Measurements from ENCODE around the gene RAD9B. TPM values are rescaled to one million over a fixed set of nuclear protein-coding genes. Genes with fewer than 3 reads are reported as not detected.

RAD9B gene
- total and polyA plus RNA-seq, 2 of the 13 experiments (the other 11 are each of a cell fraction or from before 2014, with no cell fraction given) = 0.05 to 0.38 TPM

DNA sequence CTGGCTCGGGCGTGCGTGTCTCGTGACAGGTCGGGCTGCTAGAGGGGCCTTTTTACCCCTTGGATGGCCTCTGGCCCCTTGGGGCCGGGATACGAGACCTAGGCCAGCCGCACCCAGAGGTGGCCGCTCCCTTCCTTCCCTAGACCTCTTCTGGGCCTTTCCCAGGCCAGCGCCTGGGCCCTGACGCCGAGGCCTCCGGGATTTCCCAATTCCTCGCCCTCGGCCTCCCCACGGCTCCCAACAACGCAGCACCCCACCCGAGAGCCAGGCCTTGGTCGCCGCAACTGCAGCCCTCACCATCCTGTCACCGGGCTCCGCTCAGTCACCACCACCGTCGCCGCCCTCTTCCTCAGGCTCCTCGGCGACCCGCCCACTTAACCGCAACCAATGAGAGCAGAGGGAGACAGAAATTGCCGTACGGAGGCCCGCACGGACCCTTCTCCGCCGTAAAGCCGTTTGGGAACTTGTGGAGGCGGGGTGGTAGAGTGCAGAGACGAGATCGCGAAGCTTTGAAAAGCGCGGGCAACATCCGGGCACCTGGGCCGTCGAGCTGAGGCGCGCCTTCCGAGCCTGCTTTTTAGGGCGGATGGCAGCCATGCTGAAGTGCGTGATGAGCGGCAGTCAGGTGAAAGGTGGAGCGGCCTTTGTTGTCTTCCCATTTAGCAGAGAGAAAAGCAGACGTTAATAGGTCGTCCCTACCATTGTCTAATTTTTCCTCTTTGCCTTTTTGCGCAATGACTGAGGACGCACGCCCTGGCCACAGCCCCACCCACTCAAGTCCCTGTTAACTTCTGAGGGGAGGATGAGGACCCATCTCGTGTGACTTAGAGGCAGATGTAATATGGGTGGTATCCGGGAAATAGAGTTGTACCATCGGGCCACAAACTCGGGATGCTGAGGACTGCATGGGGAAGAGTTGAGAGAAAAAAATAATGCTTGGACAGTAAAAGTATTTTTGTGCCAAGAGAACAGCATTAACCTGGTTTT is at the start of gene RAD9B, which contains the start of gene VPS29 (continued):
- TF ChIP-seq, protein P1, sequence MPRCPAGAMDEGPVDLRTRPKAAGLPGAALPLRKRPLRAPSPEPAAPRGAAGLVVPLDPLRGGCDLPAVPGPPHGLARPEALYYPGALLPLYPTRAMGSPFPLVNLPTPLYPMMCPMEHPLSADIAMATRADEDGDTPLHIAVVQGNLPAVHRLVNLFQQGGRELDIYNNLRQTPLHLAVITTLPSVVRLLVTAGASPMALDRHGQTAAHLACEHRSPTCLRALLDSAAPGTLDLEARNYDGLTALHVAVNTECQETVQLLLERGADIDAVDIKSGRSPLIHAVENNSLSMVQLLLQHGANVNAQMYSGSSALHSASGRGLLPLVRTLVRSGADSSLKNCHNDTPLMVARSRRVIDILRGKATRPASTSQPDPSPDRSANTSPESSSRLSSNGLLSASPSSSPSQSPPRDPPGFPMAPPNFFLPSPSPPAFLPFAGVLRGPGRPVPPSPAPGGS (CRISPR knock-in tag; IDR thresholded peaks at IDR 0.05) = peak; percentile 97
- TF ChIP-seq ZNF33B (CRISPR knock-in tag; IDR thresholded peaks at IDR 0.05) = peak; percentile 97
- TF ChIP-seq DNMT3B (CRISPR knock-in tag; conservative IDR thresholded peaks at IDR 0.05) = no peak
- no peak for TF ChIP-seq NAIF1 (CRISPR knock-in tag; IDR thresholded peaks at IDR 0.05; ENCODE audit: borderline replicate concordance)
- TF ChIP-seq ZNF296 (CRISPR knock-in tag; conservative IDR thresholded peaks at IDR 0.05) = peak; percentile 17
- peak; percentile 97 for TF ChIP-seq POGZ (CRISPR knock-in tag; IDR thresholded peaks at IDR 0.05)
- no peak for TF ChIP-seq RBAK (CRISPR knock-in tag; IDR thresholded peaks at IDR 0.05)
- no peak for TF ChIP-seq EZH2 (conservative IDR thresholded peaks at IDR 0.05; ENCODE audit: low read depth, low read length)
- TF ChIP-seq ZNF773 (CRISPR knock-in tag; IDR thresholded peaks at IDR 0.05; ENCODE audit: borderline replicate concordance) = peak; percentile 21; the same call in 1 of the 2 replicates
- TF ChIP-seq SMC3 (IDR thresholded peaks at IDR 0.05; ENCODE audit: low read length) = no peak
- TF ChIP-seq, protein P2, sequence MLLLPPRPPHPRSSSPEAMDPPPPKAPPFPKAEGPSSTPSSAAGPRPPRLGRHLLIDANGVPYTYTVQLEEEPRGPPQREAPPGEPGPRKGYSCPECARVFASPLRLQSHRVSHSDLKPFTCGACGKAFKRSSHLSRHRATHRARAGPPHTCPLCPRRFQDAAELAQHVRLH (CRISPR knock-in tag; IDR thresholded peaks at IDR 0.05; ENCODE audit: borderline replicate concordance, low read depth) = peak; percentile 95; the same call in 1 of the 2 replicates
- peak; percentile 99; the same call in 1 of the 2 replicates for TF ChIP-seq ZNF510 (CRISPR knock-in tag; IDR thresholded peaks at IDR 0.05; ENCODE audit: low read depth)
- TF ChIP-seq ZNF749 (CRISPR knock-in tag; IDR thresholded peaks at IDR 0.05; ENCODE audit: borderline replicate concordance) = peak; percentile 94
- TF ChIP-seq FOXP1 (IDR thresholded peaks at IDR 0.05) = no peak
- TF ChIP-seq FOXP1 (CRISPR knock-in tag; IDR thresholded peaks at IDR 0.05) = no peak
- TF ChIP-seq AHDC1 (CRISPR knock-in tag; IDR thresholded peaks at IDR 0.05; ENCODE audit: borderline replicate concordance) = no peak
- TF ChIP-seq PAWR (CRISPR knock-in tag; IDR thresholded peaks at IDR 0.05; ENCODE audit: borderline replicate concordance) = peak; percentile 83; the same call in 1 of the 2 replicates

All from HepG2 (cell line).